ENCODE data around the gene CAMK1D.

Gene CAMK1D

GRCh38 chr10:12685261-12686058, 336.1 kb downstream of the CAMK1D start:
- no peak for DNase-seq (ENCODE audit: low read depth in 2 of 2, low spot score in 1 of 2)

GRCh38 chr10:12687996-12688395, 338.6 kb downstream of the CAMK1D start:
- DNase-seq (ENCODE audit: low read depth in 2 of 2, low spot score in 1 of 2) = no peak

GRCh38 chr10:12689893-12690292, 340.5 kb downstream of the CAMK1D start:
- DNase-seq (ENCODE audit: low read depth in 2 of 2, low spot score in 1 of 2) = no peak

- no peak for DNase-seq (ENCODE audit: low read depth in 2 of 2, low spot score in 1 of 2)
These were observed 341.3 kb downstream of the CAMK1D start for GRCh38 chr10:12690525-12691126.

GRCh38 chr10:12691596-12691995, 342.2 kb downstream of the CAMK1D start:
- DNase-seq (ENCODE audit: low read depth in 2 of 2, low spot score in 1 of 2) = no peak

- no peak for DNase-seq (ENCODE audit: low read depth in 2 of 2, low spot score in 1 of 2)
These were observed 348.4 kb downstream of the CAMK1D start for GRCh38 chr10:12697764-12698163.

GRCh38 chr10:12699258-12699700, 349.9 kb downstream of the CAMK1D start:
- no peak for DNase-seq (ENCODE audit: low read depth in 2 of 2, low spot score in 1 of 2)

GRCh38 chr10:12699781-12700556, 350.6 kb downstream of the CAMK1D start:
- DNase-seq (ENCODE audit: low read depth in 2 of 2, low spot score in 1 of 2) = peak in 1 of 2 donors; percentile 1

- DNase-seq (ENCODE audit: low read depth in 2 of 2, low spot score in 1 of 2) = no peak
These were observed 351.2 kb downstream of the CAMK1D start for GRCh38 chr10:12700557-12700874.

- no peak for DNase-seq (ENCODE audit: low read depth in 2 of 2, low spot score in 1 of 2)
These were observed 352.3 kb downstream of the CAMK1D start for GRCh38 chr10:12701696-12702095.

GRCh38 chr10:12702215-12702770, 352.9 kb downstream of the CAMK1D start:
- DNase-seq (ENCODE audit: low read depth in 2 of 2, low spot score in 1 of 2) = no peak

GRCh38 chr10:12703126-12703525, 353.8 kb downstream of the CAMK1D start:
- DNase-seq (ENCODE audit: low read depth in 2 of 2, low spot score in 1 of 2) = no peak

- DNase-seq (ENCODE audit: low read depth in 2 of 2, low spot score in 1 of 2) = no peak
These were observed 354.5 kb downstream of the CAMK1D start for GRCh38 chr10:12703813-12704212.

GRCh38 chr10:12704488-12704887, 355.1 kb downstream of the CAMK1D start:
- DNase-seq (ENCODE audit: low read depth in 2 of 2, low spot score in 1 of 2) = no peak

GRCh38 chr10:12705943-12706342, 356.6 kb downstream of the CAMK1D start:
- DNase-seq (ENCODE audit: low read depth in 2 of 2, low spot score in 1 of 2) = no peak

- DNase-seq (ENCODE audit: low read depth in 2 of 2, low spot score in 1 of 2) = no peak
These were observed 358.3 kb downstream of the CAMK1D start for GRCh38 chr10:12707461-12708185.

- no peak for DNase-seq (ENCODE audit: low read depth in 2 of 2, low spot score in 1 of 2)
These were observed 359.7 kb downstream of the CAMK1D start for GRCh38 chr10:12709000-12709401.

GRCh38 chr10:12709521-12709963, 360.2 kb downstream of the CAMK1D start:
- no peak for DNase-seq (ENCODE audit: low read depth in 2 of 2, low spot score in 1 of 2)

- no peak for DNase-seq (ENCODE audit: low read depth in 2 of 2, low spot score in 1 of 2)
These were observed 360.8 kb downstream of the CAMK1D start for GRCh38 chr10:12710157-12710556.

- peak; percentile 44 to 67 for DNase-seq (ENCODE audit: low read depth in 2 of 2, low spot score in 1 of 2)
These were observed 361.4 kb downstream of the CAMK1D start for GRCh38 chr10:12710594-12711349.
